ENCODE data around the gene TIAM2. TPM values are rescaled to one million over a fixed set of nuclear protein-coding genes. Genes with fewer than 3 reads are reported as not detected.
A peak's percentile ranks its signal among the peaks of the same experiment; 100 is the strongest.

Gene TIAM2
- total RNA-seq, 1 experiment from 2014 or later = 10.2 TPM

GRCh38 chr6:155146205-155146604, 151.1 kb downstream of the TIAM2 start:
- Histone ChIP-seq H3K36me3 (replicated peaks; ENCODE audit: control insufficient read depth, insufficient read depth, low read length) (no peaks in the 10 kb centered on the region; the same call in 1 of the 2 replicates), H3K4me3 (ENCODE audit: insufficient read depth, low read depth, low read length) (no peak overlapping the region)
- no peak for DNase-seq

GRCh38 chr6:155147958-155148663, 153.0 kb downstream of the TIAM2 start:
- DNase-seq = no peak
- Histone ChIP-seq H3K36me3 (replicated peaks; ENCODE audit: control insufficient read depth, insufficient read depth, low read length) (no peaks in the 10 kb centered on the region; the same call in 1 of the 2 replicates), H3K4me3 (ENCODE audit: insufficient read depth, low read depth, low read length) (no peak overlapping the region), H3K27me3 (ENCODE audit: control insufficient read depth, insufficient read depth, low read length) (no peaks in the 10 kb centered on the region)

More at GRCh38 chr6:155146205-155146604, 151.1 kb downstream of the TIAM2 start:
- no peaks in the 10 kb centered on the region for H3K27me3 ChIP-seq (ENCODE audit: control insufficient read depth, insufficient read depth, low read length)

- H3K4me3 ChIP-seq (ENCODE audit: insufficient read depth, low read depth, low read length) = no peak overlapping the region
- H3K36me3 ChIP-seq (replicated peaks; ENCODE audit: control insufficient read depth, insufficient read depth, low read length) = no peaks in the 10 kb centered on the region; the same call in 1 of the 2 replicates
- no peaks in the 10 kb centered on the region for H3K27me3 ChIP-seq (ENCODE audit: control insufficient read depth, insufficient read depth, low read length)
- no peak for DNase-seq
These were observed 156.0 kb downstream of the TIAM2 start for GRCh38 chr6:155150967-155151671.

- H3K27me3 ChIP-seq (ENCODE audit: control insufficient read depth, insufficient read depth, low read length) = no peaks in the 10 kb centered on the region
- peak; percentile 79 for DNase-seq
- H3K4me3 ChIP-seq (ENCODE audit: insufficient read depth, low read depth, low read length) = no peak overlapping the region
- no peaks in the 10 kb centered on the region; the same call in 1 of the 2 replicates for H3K36me3 ChIP-seq (replicated peaks; ENCODE audit: control insufficient read depth, insufficient read depth, low read length)
These were observed 157.3 kb downstream of the TIAM2 start for GRCh38 chr6:155152211-155153076.

GRCh38 chr6:155154158-155154830, 159.2 kb downstream of the TIAM2 start:
- no peak for DNase-seq
- no peaks in the 10 kb centered on the region for H3K27me3 ChIP-seq (ENCODE audit: control insufficient read depth, insufficient read depth, low read length)
- H3K36me3 ChIP-seq (replicated peaks; ENCODE audit: control insufficient read depth, insufficient read depth, low read length) = no peaks in the 10 kb centered on the region; the same call in 1 of the 2 replicates
- no peak overlapping the region for H3K4me3 ChIP-seq (ENCODE audit: insufficient read depth, low read depth, low read length)

- DNase-seq = no peak
- H3K36me3 ChIP-seq (replicated peaks; ENCODE audit: control insufficient read depth, insufficient read depth, low read length) = no peaks in the 10 kb centered on the region
- no peaks in the 10 kb centered on the region for H3K27me3 ChIP-seq (ENCODE audit: control insufficient read depth, insufficient read depth, low read length)
- no peak overlapping the region for H3K4me3 ChIP-seq (ENCODE audit: insufficient read depth, low read depth, low read length)
These were observed 160.8 kb downstream of the TIAM2 start for GRCh38 chr6:155155787-155156447.

GRCh38 chr6:155157101-155157500, 162.0 kb downstream of the TIAM2 start:
- no peak for DNase-seq
- Histone ChIP-seq H3K4me3 (ENCODE audit: insufficient read depth, low read depth, low read length) (no peak overlapping the region), H3K27me3 (ENCODE audit: control insufficient read depth, insufficient read depth, low read length) (no peaks in the 10 kb centered on the region), H3K36me3 (replicated peaks; ENCODE audit: control insufficient read depth, insufficient read depth, low read length) (no peaks in the 10 kb centered on the region)

GRCh38 chr6:155158030-155158843, 163.1 kb downstream of the TIAM2 start:
- Histone ChIP-seq H3K4me3 (ENCODE audit: insufficient read depth, low read depth, low read length) (no peak overlapping the region), H3K36me3 (replicated peaks; ENCODE audit: control insufficient read depth, insufficient read depth, low read length) (no peaks in the 10 kb centered on the region), H3K27me3 (ENCODE audit: control insufficient read depth, insufficient read depth, low read length) (no peaks in the 10 kb centered on the region)
- no peak for DNase-seq

GRCh38 chr6:155162682-155163081, 167.6 kb downstream of the TIAM2 start:
- DNase-seq = no peak
- no peak overlapping the region for H3K4me3 ChIP-seq (ENCODE audit: insufficient read depth, low read depth, low read length)
- no peaks in the 10 kb centered on the region for H3K27me3 ChIP-seq (ENCODE audit: control insufficient read depth, insufficient read depth, low read length)
- H3K36me3 ChIP-seq (replicated peaks; ENCODE audit: control insufficient read depth, insufficient read depth, low read length) = no peaks in the 10 kb centered on the region

GRCh38 chr6:155163601-155164000, 168.5 kb downstream of the TIAM2 start:
- no peak overlapping the region for H3K4me3 ChIP-seq (ENCODE audit: insufficient read depth, low read depth, low read length)
- DNase-seq = no peak
- no peaks in the 10 kb centered on the region for H3K27me3 ChIP-seq (ENCODE audit: control insufficient read depth, insufficient read depth, low read length)
- H3K36me3 ChIP-seq (replicated peaks; ENCODE audit: control insufficient read depth, insufficient read depth, low read length) = no peaks in the 10 kb centered on the region

- no peak for DNase-seq
- no peaks in the 10 kb centered on the region for H3K27me3 ChIP-seq (ENCODE audit: control insufficient read depth, insufficient read depth, low read length)
- H3K36me3 ChIP-seq (replicated peaks; ENCODE audit: control insufficient read depth, insufficient read depth, low read length) = no peaks in the 10 kb centered on the region
- H3K4me3 ChIP-seq (ENCODE audit: insufficient read depth, low read depth, low read length) = no peak overlapping the region
These were observed 170.1 kb downstream of the TIAM2 start for GRCh38 chr6:155165029-155165710.

GRCh38 chr6:155170519-155170918, 175.4 kb downstream of the TIAM2 start:
- H3K36me3 ChIP-seq (replicated peaks; ENCODE audit: control insufficient read depth, insufficient read depth, low read length) = no peaks in the 10 kb centered on the region; the same call in 1 of the 2 replicates
- no peaks in the 10 kb centered on the region for H3K27me3 ChIP-seq (ENCODE audit: control insufficient read depth, insufficient read depth, low read length)
- no peak for DNase-seq
- no peak overlapping the region for H3K4me3 ChIP-seq (ENCODE audit: insufficient read depth, low read depth, low read length)
